K562 (cell line): ENCODE results near the gene UBASH3A. TPM values are rescaled to one million over a fixed set of nuclear protein-coding genes. Genes with fewer than 3 reads are reported as not detected.

Source experiments
- ARID2 ChIP-seq: fragments of 450-650 bp; IDR thresholded peaks from 2 replicates; pipeline ENCODE4 v1.6.1; 2017; ENCODE audit warnings: antibody characterized with exemption, mild to moderate bottlenecking
- ARID3A ChIP-seq: IDR thresholded peaks from 2 replicates; pipeline ENCODE4 v1.6.1; 2012; ENCODE audit warnings: low read depth, low read length, improper control_type of control experiment, borderline replicate concordance
- BRCA1 ChIP-seq, 2 experiments: fragments of 450-650 bp in 1 of 2; sonication (generic) in 1 of 2; formaldehyde crosslinking in 1 of 2; IDR thresholded peaks; 2 replicates each; pipeline versions ENCODE4 v1.5.0 to v1.6.1; 2017 to 2020; ENCODE audit warnings: mild to moderate bottlenecking in 1 of 2, missing genetic modification reagents in 1 of 2
- FOXA1 ChIP-seq: fragments of 450-650 bp; IDR thresholded peaks from 2 replicates; pipeline ENCODE4 v1.6.1; 2016; ENCODE audit warnings: mild to moderate bottlenecking, borderline replicate concordance
- HDAC6 ChIP-seq: IDR thresholded peaks from 2 replicates; pipeline ENCODE4 v1.6.1; 2012; ENCODE audit warnings: low read depth, mild to moderate bottlenecking, control low read depth, inconsistent platforms, low read length, moderate library complexity
- IFI16 ChIP-seq: fragments of 250-450 bp; sonication (Bioruptor Pico); IDR thresholded peaks from 2 replicates; pipeline ENCODE4 v2.1.2; 2022; ENCODE audit warnings: mild to moderate bottlenecking, inconsistent platforms
- MAFK ChIP-seq: IDR thresholded peaks from 2 replicates; pipeline ENCODE4 v1.6.1; 2011; ENCODE audit warnings: low read length, improper control_type of control experiment
- NCOA2 ChIP-seq, 2 experiments: fragments of 450-650 bp; IDR thresholded peaks; 2 replicates each; pipeline ENCODE4 v1.6.1; 2018; ENCODE audit warnings: mild to moderate bottlenecking in 2 of 2, moderate library complexity in 1 of 2; ENCODE audit not compliant: partially characterized antibody in 2 of 2
- NEUROD1 ChIP-seq: fragments of 150-350 bp; IDR thresholded peaks from 2 replicates; pipeline ENCODE4 v1.6.1; 2014; ENCODE audit warnings: borderline replicate concordance, low read length, low read depth; ENCODE audit not compliant: partially characterized antibody
- NFIX ChIP-seq: fragments of 250-450 bp; sonication (Bioruptor Pico); IDR thresholded peaks from 2 replicates; pipeline ENCODE4 v1.4.0; 2020; ENCODE audit warnings: low read depth, mild to moderate bottlenecking, moderate library complexity
- PRMT5 ChIP-seq: sonication (generic); formaldehyde crosslinking; IDR thresholded peaks from 2 replicates; pipeline ENCODE4 v1.5.0; 2020; ENCODE audit warnings: missing genetic modification reagents
- SP2 ChIP-seq: IDR thresholded peaks from 2 replicates; pipeline ENCODE4 v1.6.1; 2011; ENCODE audit warnings: mild to moderate bottlenecking, low read depth, low read length, moderate library complexity; ENCODE audit not compliant: poor library complexity, severe bottlenecking; ENCODE audit errors: extremely low read depth
- VEZF1 ChIP-seq: fragments of 200-800 bp; sonication (Bioruptor generic); IDR thresholded peaks from 2 replicates; pipeline ENCODE4 v1.6.1; 2017; ENCODE audit warnings: missing genetic modification characterization, missing compliant biosample characterization
- ZNF140 ChIP-seq: fragments of 250-450 bp; sonication (Bioruptor Pico); IDR thresholded peaks from 2 replicates; pipeline ENCODE4 v1.8.0; 2021; ENCODE audit warnings: moderate library complexity, mild to moderate bottlenecking, inconsistent platforms
- ZNF518B ChIP-seq: fragments of 250-450 bp; sonication (Bioruptor Pico); IDR thresholded peaks from 2 replicates; pipeline ENCODE4 v1.5.0; 2021; ENCODE audit warnings: mild to moderate bottlenecking, moderate library complexity
- ZNF655 ChIP-seq: fragments of 250-450 bp; sonication (Bioruptor Pico); IDR thresholded peaks from 2 replicates; pipeline ENCODE4 v1.5.0; 2021
- polyA plus RNA-seq, 8 experiments: library from polyadenylated mRNA; depleted of rRNA in 4 of 8; stranded (reverse) in 5 of 8; unstranded in 3 of 8; fragments of >200 nt; fragmentation: Nextera tagmentation in 2 of 8; fragmentation: Illumina TruSeq in 1 of 8; extraction: Ambion mirVana in 2 of 8; extraction: Trizol in 1 of 8; gene quantifications; 2 replicates each; pipeline versions ENCODE4 v1.2.1 to v1.2.3, GENCODE V29; 2011 to 2014; ENCODE audit warnings: inconsistent platforms in 1 of 8, missing spikeins in 1 of 8
- total RNA-seq, 7 experiments: library from RNA; depleted of rRNA in 6 of 7; stranded (reverse); fragments of >200 nt in 6 of 7; fragmentation: Illumina TruSeq in 2 of 7; extraction: Trizol in 2 of 7; gene quantifications; 2 replicates each; pipeline versions ENCODE4 v1.2.1 to v1.2.3, GENCODE V29; 2011 to 2021; ENCODE audit warnings: low replicate concordance in 1 of 7

Gene UBASH3A
- total and polyA plus RNA-seq, 9 of the 15 experiments (the other 6 are each of a cell fraction or from before 2014, with no cell fraction given) = 0.23 to 1.8 (median 1.1) TPM

- TF ChIP-seq VEZF1 (CRISPR knock-in tag) (no peak), ARID3A (no peak), MAFK (no peak), PRMT5 (CRISPR knock-in tag) (no peak), ZNF518B (CRISPR knock-in tag) (no peak), HDAC6 (no peak), ARID2 (no peak), NEUROD1 (peak; percentile 25), NCOA2 (IDR thresholded peaks at IDR 0.05; ENCODE audit: partially characterized antibody in 2 of 2) (no peak), SP2 (no peak), IFI16 (CRISPR knock-in tag) (no peak), BRCA1 (IDR thresholded peaks at IDR 0.05) (no peak), BRCA1 (CRISPR knock-in tag; IDR thresholded peaks at IDR 0.05) (no peak), FOXA1 (no peak), ZNF655 (no peak), ZNF140 (CRISPR knock-in tag) (no peak), NFIX (CRISPR knock-in tag) (no peak)
Measured at GRCh38 chr21:42433946-42434551, 30.3 kb downstream of the UBASH3A start (continued).
